Measurements from ENCODE around the gene ABCC1. TPM values are rescaled to one million over a fixed set of nuclear protein-coding genes. Genes with fewer than 3 reads are reported as not detected.

The ABCC1 gene
- total RNA-seq, 1 experiment from 2014 or later = 139 TPM

GRCh38 chr16:15970743-15971439 lies 21.5 kb downstream of the ABCC1 start:
- DNase-seq = no peak
- Histone ChIP-seq H3K9me2 (ENCODE audit: insufficient read depth) (no peaks in the 10 kb centered on the region), H3K36me3 (ENCODE audit: low read depth) (peaks cover 50% of the 10 kb centered on the region), H4K20me1 (ENCODE audit: insufficient read depth) (peaks cover 8% of the 10 kb centered on the region; the same call in 1 of the 2 replicates), H3K79me2 (ENCODE audit: low read depth) (peaks cover 97% of the 10 kb centered on the region), H3K4me1 (replicated peaks; ENCODE audit: insufficient read depth) (peaks cover 33% of the 10 kb centered on the region), H3K27ac (no peak overlapping the region), H3F3A (ENCODE audit: insufficient read depth, low read depth) (peaks cover 47% of the 10 kb centered on the region), H3K4me3 (no peak overlapping the region), H3K9me3 (ENCODE audit: insufficient read depth, low read depth) (no peaks in the 10 kb centered on the region), H3K27me3 (ENCODE audit: insufficient read depth, low read depth) (no peaks in the 10 kb centered on the region), H2AFZ (no peak overlapping the region), H3K4me2 (no peak overlapping the region)
- ChIA-PET POLR2A (ENCODE audit: unreplicated experiment) (no interaction called here), CTCF (no interaction called here)
- intact Hi-C loops (cut with micrococcal nuclease; ENCODE audit: unreplicated experiment) = no loop called here
- no TSS peak for BruUV-seq (replicated peaks)
- TF ChIP-seq CTCF (conservative IDR thresholded peaks at IDR 0.05) (no peak), EZH2 (IDR thresholded peaks at IDR 0.05; ENCODE audit: low read depth) (no peak)

- ChIA-PET CTCF (no interaction called here), POLR2A (ENCODE audit: unreplicated experiment) (no interaction called here)
- Histone ChIP-seq H3K9me2 (ENCODE audit: insufficient read depth) (no peaks in the 10 kb centered on the region), H2AFZ (no peak overlapping the region), H3K27me3 (ENCODE audit: insufficient read depth, low read depth) (no peaks in the 10 kb centered on the region), H4K20me1 (ENCODE audit: insufficient read depth) (peaks cover 3% of the 10 kb centered on the region; the same call in 1 of the 2 replicates), H3K79me2 (ENCODE audit: low read depth) (peaks cover 97% of the 10 kb centered on the region), H3K27ac (peak overlapping the region; percentile 43; the same call in 1 of the 2 replicates), H3K4me2 (no peak overlapping the region), H3K4me1 (replicated peaks; ENCODE audit: insufficient read depth) (peaks cover 28% of the 10 kb centered on the region), H3K36me3 (ENCODE audit: low read depth) (peaks cover 52% of the 10 kb centered on the region), H3K9me3 (ENCODE audit: insufficient read depth, low read depth) (no peaks in the 10 kb centered on the region), H3F3A (ENCODE audit: insufficient read depth, low read depth) (peaks cover 42% of the 10 kb centered on the region), H3K4me3 (no peak overlapping the region)
- no peak for TF ChIP-seq CTCF (conservative IDR thresholded peaks at IDR 0.05)
- no peak for TF ChIP-seq EZH2 (IDR thresholded peaks at IDR 0.05; ENCODE audit: low read depth)
- no peak for DNase-seq
- no TSS peak for BruUV-seq (replicated peaks)
- intact Hi-C loops (cut with micrococcal nuclease; ENCODE audit: unreplicated experiment) = no loop called here
Measured at GRCh38 chr16:15971440-15971815, 22.0 kb downstream of the ABCC1 start.

GRCh38 chr16:15972046-15972868 lies 22.8 kb downstream of the ABCC1 start:
- H4K20me1 ChIP-seq (ENCODE audit: insufficient read depth) = peaks cover 2% of the 10 kb centered on the region; the same call in 1 of the 2 replicates
- peaks cover 55% of the 10 kb centered on the region for H3K36me3 ChIP-seq (ENCODE audit: low read depth)
- intact Hi-C loops (cut with micrococcal nuclease; ENCODE audit: unreplicated experiment) = no loop called here
- H3F3A ChIP-seq (ENCODE audit: insufficient read depth, low read depth) = peaks cover 33% of the 10 kb centered on the region
- no peak overlapping the region for H3K4me3 ChIP-seq
- no peak for TF ChIP-seq EZH2 (IDR thresholded peaks at IDR 0.05; ENCODE audit: low read depth)
- no peak for TF ChIP-seq CTCF (conservative IDR thresholded peaks at IDR 0.05)
- H3K9me2 ChIP-seq (ENCODE audit: insufficient read depth) = no peaks in the 10 kb centered on the region
- ChIA-PET CTCF (no interaction called here), POLR2A (ENCODE audit: unreplicated experiment) (no interaction called here)
- peaks cover 96% of the 10 kb centered on the region for H3K79me2 ChIP-seq (ENCODE audit: low read depth)
- BruUV-seq (replicated peaks) = no TSS peak
- H3K27ac ChIP-seq = peak overlapping the region; percentile 43; the same call in 1 of the 2 replicates
- no peak overlapping the region for H2AFZ ChIP-seq
- no peak for DNase-seq
- H3K27me3 ChIP-seq (ENCODE audit: insufficient read depth, low read depth) = no peaks in the 10 kb centered on the region
- H3K9me3 ChIP-seq (ENCODE audit: insufficient read depth, low read depth) = no peaks in the 10 kb centered on the region
- peaks cover 20% of the 10 kb centered on the region for H3K4me1 ChIP-seq (replicated peaks; ENCODE audit: insufficient read depth)
- H3K4me2 ChIP-seq = no peak overlapping the region
